Adipose tissue (tissue), 3 donors: Measurements from ENCODE around the gene NBPF1. TPM values are rescaled to one million over a fixed set of nuclear protein-coding genes. Genes with fewer than 3 reads are reported as not detected.
"Not testable (repeated sequence)": the region's sequence is repeated elsewhere in the genome, so short reads cannot be mapped to it uniquely, and the experiment has no call there.

Source experiments
- H3K27ac ChIP-seq: one replicate; pipeline ENCODE4 v1.5.1; 2013; ENCODE audit warnings: low read depth, low read length
- WGBS, 3 donors: extraction: QIAGEN DNeasy Blood & Tissue Kit; methylation state at CpG; one replicate each; pipeline ENCODE4 v1.1.7; 2013; 5-methylcytosine and 5-hydroxymethylcytosine counted together
- polyA plus RNA-seq, 3 donors: library from polyadenylated mRNA; stranded (reverse); fragments of 200-250 nt; gene quantifications; one replicate each; pipeline ENCODE4 v1.2.3, GENCODE V29; 2013
- donor health status: healthy with polysubstance abuse.
- donor health status: Bipolar disorder and iron deficiency.
- donor health status: healthy.

Gene NBPF1
- polyA plus RNA-seq, 3 donors: 3.5 to 16.1 (median 5.6) TPM

- 87 to 91% (median 89%) methylated on average over 15 of the region's 15 CpGs for WGBS, 3 donors
- H3K27ac ChIP-seq: not testable (repeated sequence)
Observed at GRCh38 chr1:16626409-16626983, 13.1 kb upstream of the NBPF1 start.

- H3K27ac ChIP-seq: no peak overlapping the region
- 89 to 92% (median 90%) methylated on average over 25 of the region's 25 CpGs for WGBS, 3 donors
Observed at GRCh38 chr1:16625497-16626408, 12.4 kb upstream of the NBPF1 start.

GRCh38 chr1:16623812-16624719 is 10.7 kb upstream of the NBPF1 start:
- H3K27ac ChIP-seq: not testable (repeated sequence)
- 55 to 87% (median 79%) methylated on average over 27 of the region's 27 CpGs for WGBS, 3 donors

- 62 to 84% (median 78%) methylated on average over 7 of the region's 7 CpGs for WGBS, 3 donors
- not testable (repeated sequence) for H3K27ac ChIP-seq
Observed at GRCh38 chr1:16623337-16623736, 10.0 kb upstream of the NBPF1 start.

GRCh38 chr1:16621681-16622315 is 8.4 kb upstream of the NBPF1 start:
- WGBS, 3 donors: 88 to 94% (median 93%) methylated on average over 9 of the region's 9 CpGs
- H3K27ac ChIP-seq: not testable (repeated sequence)

- no peak overlapping the region for H3K27ac ChIP-seq
- WGBS, 3 donors: 91 to 94% (median 93%) methylated on average over 2 of the region's 2 CpGs
Observed at GRCh38 chr1:16621300-16621658, 7.9 kb upstream of the NBPF1 start.

GRCh38 chr1:16619803-16620501 is 6.6 kb upstream of the NBPF1 start:
- H3K27ac ChIP-seq: not testable (repeated sequence)
- 90 to 93% (median 91%) methylated on average over 21 of the region's 21 CpGs for WGBS, 3 donors

GRCh38 chr1:16618719-16619118 is 5.4 kb upstream of the NBPF1 start:
- no peak overlapping the region for H3K27ac ChIP-seq
- 79 to 86% (median 84%) methylated on average over 15 of the region's 15 CpGs for WGBS, 3 donors

GRCh38 chr1:16617778-16618580 is 4.6 kb upstream of the NBPF1 start:
- no peak overlapping the region for H3K27ac ChIP-seq
- 71 to 82% (median 80%) methylated on average over 7 of the region's 7 CpGs for WGBS, 3 donors

- 90 to 93% (median 91%) methylated on average over 20 of the region's 20 CpGs for WGBS, 3 donors
- H3K27ac ChIP-seq: no peak overlapping the region
Observed at GRCh38 chr1:16617114-16617631, 3.8 kb upstream of the NBPF1 start.

- H3K27ac ChIP-seq: no peak overlapping the region
- WGBS, 3 donors: 79 to 82% (median 81%) methylated on average over 9 of the region's 9 CpGs
Observed at GRCh38 chr1:16615253-16616252, 2.2 kb upstream of the NBPF1 start.

GRCh38 chr1:16614361-16615252 is 1.2 kb upstream of the NBPF1 start:
- WGBS, 3 donors: 60 to 76% (median 69%) methylated on average over 11 of the region's 11 CpGs
- no peak overlapping the region for H3K27ac ChIP-seq

GRCh38 chr1:16612332-16613172 is 812 bp downstream of the NBPF1 start:
- whole genome bisulfite sequencing, 3 donors: 3 to 5% (median 4%) methylated on average over 31 of the region's 31 CpGs
- no peak overlapping the region for H3K27ac ChIP-seq

GRCh38 chr1:16611981-16612331 is 1.4 kb downstream of the NBPF1 start:
- H3K27ac ChIP-seq: not testable (repeated sequence)
- WGBS, 3 donors: 67 to 75% (median 74%) methylated on average over 8 of the region's 8 CpGs
